Measurements from ENCODE around the gene PHF2. TPM values are rescaled to one million over a fixed set of nuclear protein-coding genes. Genes with fewer than 3 reads are reported as not detected.

The PHF2 gene
- total RNA-seq, 1 donor from 2014 or later, result 12.1 TPM

GRCh38 chr9:93582115-93582514 lies 5.7 kb downstream of the PHF2 start:
- no peaks in the 10 kb centered on the region for H3K36me3 ChIP-seq (ENCODE audit: insufficient read depth, low read length)
- H3K27me3 Mint-ChIP-seq (ENCODE audit: low read depth, unreplicated experiment), result no peaks in the 10 kb centered on the region
- peaks cover 10% of the 10 kb centered on the region for H3K4me1 ChIP-seq (ENCODE audit: insufficient read depth, low read length)
- H3K4me1 Mint-ChIP-seq (ENCODE audit: low read depth, unreplicated experiment), result peaks cover 10% of the 10 kb centered on the region
- no peak for DNase-seq (ENCODE audit: low read depth)
- H3K4me3 ChIP-seq (ENCODE audit: insufficient read depth, low read depth, low read length), result no peak overlapping the region
- peak overlapping the region; percentile 23 for H3K4me2 ChIP-seq (ENCODE audit: low read length)
- FAIRE-seq, result no peak
- peaks cover 97% of the 10 kb centered on the region for H3K79me2 ChIP-seq (ENCODE audit: insufficient read depth, low read length)
- H3K9ac ChIP-seq (ENCODE audit: low read length), result no peak overlapping the region
- no peak overlapping the region for H2AFZ ChIP-seq (ENCODE audit: low read depth, low read length)
- no peaks in the 10 kb centered on the region for H3K27me3 ChIP-seq (ENCODE audit: insufficient read depth, low read length)
- H3K27ac Mint-ChIP-seq (ENCODE audit: unreplicated experiment), result no peak overlapping the region
- peaks cover 89% of the 10 kb centered on the region for H4K20me1 ChIP-seq (ENCODE audit: insufficient read depth, low read length)
- H3K9me3 ChIP-seq (ENCODE audit: insufficient read depth, low read depth, low read length), result peaks cover 2% of the 10 kb centered on the region
- no peak overlapping the region for H3K4me3 Mint-ChIP-seq (ENCODE audit: unreplicated experiment)
- H3K9me3 Mint-ChIP-seq (ENCODE audit: unreplicated experiment), result peaks cover 29% of the 10 kb centered on the region
- no peak overlapping the region for H3K27ac ChIP-seq (ENCODE audit: low read depth, low read length)
- TF ChIP-seq CTCF (IDR thresholded peaks at IDR 0.05; ENCODE audit: insufficient read depth, low read depth, low read length), result no peak
- peaks cover 18% of the 10 kb centered on the region for H3K36me3 Mint-ChIP-seq (ENCODE audit: low read depth, unreplicated experiment)

GRCh38 chr9:93582550-93582949 lies 6.2 kb downstream of the PHF2 start:
- H3K4me1 ChIP-seq (ENCODE audit: insufficient read depth, low read length), result peaks cover 8% of the 10 kb centered on the region
- no peaks in the 10 kb centered on the region for H3K27me3 Mint-ChIP-seq (ENCODE audit: low read depth, unreplicated experiment)
- H3K36me3 Mint-ChIP-seq (ENCODE audit: low read depth, unreplicated experiment), result peaks cover 18% of the 10 kb centered on the region
- peak overlapping the region; percentile 23 for H3K4me2 ChIP-seq (ENCODE audit: low read length)
- no peak overlapping the region for H3K4me3 Mint-ChIP-seq (ENCODE audit: unreplicated experiment)
- H3K27me3 ChIP-seq (ENCODE audit: insufficient read depth, low read length), result no peaks in the 10 kb centered on the region
- H3K79me2 ChIP-seq (ENCODE audit: insufficient read depth, low read length), result peaks cover 97% of the 10 kb centered on the region
- FAIRE-seq, result no peak
- peaks cover 92% of the 10 kb centered on the region for H4K20me1 ChIP-seq (ENCODE audit: insufficient read depth, low read length)
- no peak overlapping the region for H3K27ac ChIP-seq (ENCODE audit: low read depth, low read length)
- no peak overlapping the region for H3K9ac ChIP-seq (ENCODE audit: low read length)
- peaks cover 2% of the 10 kb centered on the region for H3K9me3 ChIP-seq (ENCODE audit: insufficient read depth, low read depth, low read length)
- H3K27ac Mint-ChIP-seq (ENCODE audit: unreplicated experiment), result no peak overlapping the region
- peaks cover 29% of the 10 kb centered on the region for H3K9me3 Mint-ChIP-seq (ENCODE audit: unreplicated experiment)
- H3K36me3 ChIP-seq (ENCODE audit: insufficient read depth, low read length), result no peaks in the 10 kb centered on the region
- no peak for TF ChIP-seq CTCF (IDR thresholded peaks at IDR 0.05; ENCODE audit: insufficient read depth, low read depth, low read length)
- TF ChIP-seq EZH2 (IDR thresholded peaks at IDR 0.05; ENCODE audit: insufficient read depth, low read length), result no peak
- H3K4me1 Mint-ChIP-seq (ENCODE audit: low read depth, unreplicated experiment), result peaks cover 10% of the 10 kb centered on the region
- no peak for DNase-seq (ENCODE audit: low read depth)
- no peak overlapping the region for H3K4me3 ChIP-seq (ENCODE audit: insufficient read depth, low read depth, low read length)
- H2AFZ ChIP-seq (ENCODE audit: low read depth, low read length), result no peak overlapping the region

GRCh38 chr9:93585259-93585658 lies 8.9 kb downstream of the PHF2 start:
- Histone ChIP-seq H2AFZ (ENCODE audit: low read depth, low read length) (no peak overlapping the region), H4K20me1 (ENCODE audit: insufficient read depth, low read length) (peaks cover 93% of the 10 kb centered on the region), H3K4me1 (ENCODE audit: insufficient read depth, low read length) (peaks cover 11% of the 10 kb centered on the region), H3K36me3 (ENCODE audit: insufficient read depth, low read length) (no peaks in the 10 kb centered on the region), H3K4me2 (ENCODE audit: low read length) (no peak overlapping the region), H3K27me3 (ENCODE audit: insufficient read depth, low read length) (no peaks in the 10 kb centered on the region), H3K9me3 (ENCODE audit: insufficient read depth, low read depth, low read length) (peaks cover 2% of the 10 kb centered on the region), H3K4me3 (ENCODE audit: insufficient read depth, low read depth, low read length) (no peak overlapping the region), H3K27ac (ENCODE audit: low read depth, low read length) (no peak overlapping the region), H3K79me2 (ENCODE audit: insufficient read depth, low read length) (peaks cover 94% of the 10 kb centered on the region), H3K9ac (ENCODE audit: low read length) (no peak overlapping the region)
- Mint-ChIP-seq H3K36me3 (ENCODE audit: low read depth, unreplicated experiment) (peaks cover 18% of the 10 kb centered on the region), H3K4me1 (ENCODE audit: low read depth, unreplicated experiment) (peaks cover 23% of the 10 kb centered on the region), H3K27me3 (ENCODE audit: low read depth, unreplicated experiment) (no peaks in the 10 kb centered on the region), H3K4me3 (ENCODE audit: unreplicated experiment) (no peak overlapping the region), H3K27ac (ENCODE audit: unreplicated experiment) (no peak overlapping the region), H3K9me3 (ENCODE audit: unreplicated experiment) (peaks cover 29% of the 10 kb centered on the region)
- FAIRE-seq, result no peak
- TF ChIP-seq EZH2 (IDR thresholded peaks at IDR 0.05; ENCODE audit: insufficient read depth, low read length) (no peak), CTCF (IDR thresholded peaks at IDR 0.05; ENCODE audit: insufficient read depth, low read depth, low read length) (no peak)
- DNase-seq (ENCODE audit: low read depth), result no peak
